Peyer's patch (tissue), 4 donors: ENCODE measurements around the gene ARF1.

Experiments
- POLR2A ChIP-seq, 2 donors: fragments of 450-650 bp; IDR thresholded peaks; one replicate each; pipeline ENCODE4 v1.5.1; 2017; ENCODE audit warnings: antibody characterized with exemption in 2 of 2, mild to moderate bottlenecking in 2 of 2, moderate library complexity in 2 of 2
- TF ChIP-seq, protein P1 (sequence below), 6 experiments: fragments of 450-650 bp in 4 of 6; fragments of 200-600 bp in 2 of 6; sonication (generic) in 1 of 6; IDR thresholded peaks; one replicate each; pipeline ENCODE4 v1.5.1; 2017 to 2019; ENCODE audit warnings: antibody characterized with exemption in 6 of 6, mild to moderate bottlenecking in 3 of 6, moderate library complexity in 1 of 6

DNA sequence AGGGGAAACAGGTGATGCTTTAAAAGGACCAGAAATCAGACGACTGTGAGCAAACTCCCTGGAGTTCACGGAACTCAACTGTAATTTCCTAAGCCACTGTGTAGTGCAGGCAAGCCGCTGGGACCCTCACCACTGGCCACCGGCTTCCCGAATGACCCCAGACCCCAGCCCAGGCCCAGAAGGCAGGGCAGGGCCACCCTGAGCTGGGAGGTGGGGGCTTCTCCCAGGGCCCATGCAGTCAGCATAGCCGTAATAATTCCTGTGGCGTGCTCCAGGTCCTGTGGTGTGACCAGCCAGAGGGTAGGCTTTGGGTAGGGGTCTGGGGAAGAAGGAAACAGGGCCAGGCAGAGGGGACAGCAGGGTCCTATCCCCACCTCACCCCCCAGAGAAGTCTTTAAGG lies 3.5 kb upstream of the ARF1 start:
- TF ChIP-seq POLR2A (IDR thresholded peaks at IDR 0.05) = no peak
- TF ChIP-seq, protein P1, sequence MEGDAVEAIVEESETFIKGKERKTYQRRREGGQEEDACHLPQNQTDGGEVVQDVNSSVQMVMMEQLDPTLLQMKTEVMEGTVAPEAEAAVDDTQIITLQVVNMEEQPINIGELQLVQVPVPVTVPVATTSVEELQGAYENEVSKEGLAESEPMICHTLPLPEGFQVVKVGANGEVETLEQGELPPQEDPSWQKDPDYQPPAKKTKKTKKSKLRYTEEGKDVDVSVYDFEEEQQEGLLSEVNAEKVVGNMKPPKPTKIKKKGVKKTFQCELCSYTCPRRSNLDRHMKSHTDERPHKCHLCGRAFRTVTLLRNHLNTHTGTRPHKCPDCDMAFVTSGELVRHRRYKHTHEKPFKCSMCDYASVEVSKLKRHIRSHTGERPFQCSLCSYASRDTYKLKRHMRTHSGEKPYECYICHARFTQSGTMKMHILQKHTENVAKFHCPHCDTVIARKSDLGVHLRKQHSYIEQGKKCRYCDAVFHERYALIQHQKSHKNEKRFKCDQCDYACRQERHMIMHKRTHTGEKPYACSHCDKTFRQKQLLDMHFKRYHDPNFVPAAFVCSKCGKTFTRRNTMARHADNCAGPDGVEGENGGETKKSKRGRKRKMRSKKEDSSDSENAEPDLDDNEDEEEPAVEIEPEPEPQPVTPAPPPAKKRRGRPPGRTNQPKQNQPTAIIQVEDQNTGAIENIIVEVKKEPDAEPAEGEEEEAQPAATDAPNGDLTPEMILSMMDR (IDR thresholded peaks at IDR 0.05) = no peak
